GF-D8 (cell line): Measurements from ENCODE around the gene GRIN1.
A peak's percentile ranks its signal among the peaks of the same experiment; 100 is the strongest.

Experiments used
- DNase-seq: peaks from one replicate; lab custom pipeline; 2025; lab: John Stamatoyannopoulos, UW

Gene GRIN1

DNA sequence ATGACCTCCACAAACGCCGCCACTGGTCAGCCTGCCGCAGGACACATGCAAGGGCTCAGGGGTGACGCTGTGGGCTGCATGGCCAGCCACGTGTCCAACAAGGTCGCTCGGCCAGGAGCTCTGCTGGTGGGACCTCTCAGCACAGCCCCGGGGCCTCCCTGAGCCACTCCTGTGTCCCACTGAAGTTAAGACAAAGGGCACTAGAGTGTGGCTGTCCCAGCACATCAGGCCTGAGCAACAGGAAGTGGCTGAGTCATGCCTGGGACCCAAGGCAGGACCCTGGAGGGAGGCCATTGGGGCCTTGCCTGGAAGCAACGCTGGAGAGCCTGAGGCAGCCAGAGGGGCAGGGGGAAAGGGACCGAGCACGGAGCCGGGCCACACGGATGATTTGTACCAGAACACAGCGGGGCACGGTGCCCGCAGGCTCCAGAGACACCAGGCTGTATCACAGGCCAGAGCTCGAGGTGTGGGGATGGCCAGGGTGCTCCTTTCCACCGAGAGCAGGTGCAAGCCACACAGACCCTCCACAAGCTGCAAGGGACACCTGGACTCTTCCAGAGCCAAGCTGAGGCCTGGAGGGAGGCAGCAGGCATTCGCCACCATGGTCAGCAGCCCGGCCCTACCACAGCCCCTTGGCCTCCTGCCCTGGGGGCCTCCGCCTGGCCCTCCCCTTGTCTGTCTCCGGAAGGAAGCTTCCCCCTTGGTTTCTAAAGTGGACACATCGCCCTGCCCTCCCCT lies 39.4 kb downstream of the GRIN1 start:
- no peak for DNase-seq

DNA sequence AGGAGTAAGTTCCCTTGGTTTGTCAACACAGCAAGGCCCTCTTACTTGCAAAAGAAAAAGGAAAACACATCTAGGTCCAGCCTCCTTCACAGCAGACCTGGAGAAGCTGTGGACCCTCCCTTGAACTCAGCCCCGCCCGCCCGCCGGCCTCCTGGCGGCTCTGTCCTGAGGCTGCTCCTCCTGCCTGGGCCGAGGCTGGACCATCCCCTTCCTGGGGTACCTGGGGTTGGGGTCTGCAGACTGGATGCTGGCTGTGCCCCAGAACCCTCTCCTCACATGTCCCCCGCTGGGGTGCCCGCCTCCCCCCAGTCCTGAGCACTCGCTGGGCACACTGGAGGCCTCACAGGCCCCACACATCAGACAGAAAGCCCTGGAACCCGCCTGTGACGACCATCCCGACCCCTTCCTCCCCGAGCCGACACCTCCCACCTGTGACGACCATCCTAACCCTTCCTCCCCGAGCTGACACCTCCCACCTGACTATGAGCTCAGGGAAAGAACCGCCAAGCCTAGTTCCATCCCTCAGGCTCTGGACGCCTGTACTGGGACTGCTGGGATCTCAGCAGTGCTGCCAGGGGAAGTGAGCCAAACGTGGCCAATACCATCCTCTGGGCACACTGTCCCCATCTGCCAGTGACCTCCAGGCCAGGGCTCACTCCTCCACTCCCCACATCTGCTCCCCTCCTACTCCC lies 40.1 kb downstream of the GRIN1 start:
- DNase-seq = no peak

DNA sequence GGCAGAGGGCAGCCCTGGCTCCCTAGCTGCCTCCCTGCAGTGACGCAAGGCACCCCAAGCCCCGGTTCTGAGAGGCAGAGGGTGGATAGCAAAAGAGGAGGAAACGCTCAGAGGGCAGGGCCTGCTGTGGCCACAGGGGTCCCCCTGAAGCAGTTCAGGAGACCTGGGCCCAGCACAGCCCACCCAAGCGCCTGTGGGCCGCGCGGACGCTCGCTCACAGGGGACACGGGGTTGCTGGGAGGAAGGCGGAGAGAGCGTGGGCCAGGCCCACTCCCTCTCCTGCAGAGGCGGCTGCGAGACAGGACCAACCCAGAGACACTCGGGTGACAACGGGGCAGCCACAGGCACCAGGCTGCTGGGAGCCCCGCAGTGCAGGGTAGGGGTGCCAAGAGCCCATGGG lies 40.8 kb downstream of the GRIN1 start:
- DNase-seq = no peak

DNA sequence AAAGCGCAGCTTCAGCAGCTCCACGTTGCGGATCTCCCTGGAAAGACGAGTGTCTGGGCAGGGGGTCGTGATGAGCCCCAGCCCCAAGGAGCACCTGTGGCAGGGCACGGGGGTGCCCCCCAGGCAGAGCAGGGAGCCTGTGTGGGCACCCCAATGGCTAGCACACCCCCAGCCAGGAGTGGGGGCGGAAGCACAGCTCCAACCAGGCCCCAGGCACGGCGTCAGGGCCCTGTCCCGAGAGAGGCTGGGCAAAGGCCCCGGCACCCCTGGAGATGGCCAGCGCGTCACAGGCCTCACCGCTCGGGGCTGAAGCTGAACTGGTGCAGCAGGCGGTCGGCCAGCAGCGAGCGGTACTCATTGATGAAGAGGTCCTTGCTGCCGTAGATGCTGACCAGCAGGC lies 41.5 kb downstream of the GRIN1 start:
- no peak for DNase-seq

DNA sequence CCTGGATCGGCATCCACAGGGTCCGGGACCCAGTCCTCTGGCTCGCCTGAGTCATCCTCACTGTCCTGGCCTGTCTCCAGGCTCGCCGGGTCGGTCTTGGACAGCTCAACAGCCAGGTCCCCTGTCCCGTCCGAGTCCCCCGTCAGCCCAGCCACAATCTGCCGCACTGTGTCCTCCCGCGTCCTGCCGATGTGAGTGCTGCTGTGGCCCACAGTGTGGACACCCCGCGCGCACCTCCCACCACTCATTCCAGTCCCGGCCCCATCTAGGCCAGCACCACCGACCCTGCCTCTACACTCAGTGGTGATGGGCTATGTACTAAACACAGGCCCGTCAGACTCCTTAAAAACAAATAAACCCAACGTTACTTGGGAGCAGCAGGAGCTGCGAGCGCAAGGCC lies 42.7 kb downstream of the GRIN1 start:
- no peak for DNase-seq

DNA sequence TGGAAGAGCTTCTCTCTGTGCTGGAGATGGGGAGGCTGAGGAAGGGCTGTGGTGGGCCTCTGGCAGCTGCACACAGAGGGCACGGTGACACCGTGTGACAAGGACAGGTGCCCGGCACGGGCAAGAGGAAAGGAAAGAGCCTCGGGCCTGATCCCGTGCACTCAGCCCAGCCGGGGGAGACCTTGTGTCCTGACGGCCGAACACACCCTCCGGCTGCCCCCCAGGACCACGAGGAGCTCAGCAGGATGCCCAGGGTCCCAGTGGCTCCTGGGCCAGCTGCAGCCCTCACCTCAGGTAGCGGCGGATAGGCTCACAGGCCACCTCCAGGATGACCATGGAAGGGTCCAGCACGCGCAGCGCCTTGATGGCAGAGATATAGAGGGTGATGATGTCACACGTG lies 43.9 kb downstream of the GRIN1 start:
- DNase-seq = no peak

DNA sequence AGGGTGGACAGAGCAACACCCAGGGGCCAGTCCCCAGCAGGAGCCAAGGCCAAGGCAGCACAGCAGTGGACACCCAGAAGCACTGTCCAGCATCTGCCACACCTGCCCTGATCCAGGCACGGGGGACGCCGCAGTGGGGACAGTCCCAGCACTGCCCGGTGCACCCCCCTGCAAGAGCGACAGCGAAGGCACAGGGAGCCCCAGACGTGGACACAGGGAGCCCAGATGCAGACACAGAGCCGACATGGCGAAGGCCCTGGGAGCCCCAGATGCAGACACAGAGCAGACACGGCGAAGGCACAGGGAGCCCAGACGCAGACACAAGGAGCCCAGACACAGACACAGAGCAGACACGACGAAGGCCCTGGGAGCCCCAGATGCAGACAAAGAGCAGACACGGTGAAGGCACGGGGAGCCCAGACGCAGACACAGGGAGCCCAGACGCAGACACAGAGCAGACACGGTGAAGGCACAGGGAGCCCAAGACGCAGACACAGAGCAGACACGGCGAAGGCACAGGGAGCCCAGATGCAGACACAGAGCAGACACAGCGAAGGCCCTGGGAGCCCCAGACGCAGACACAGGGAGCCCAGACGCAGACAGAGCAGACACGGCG lies 45.1 kb downstream of the GRIN1 start:
- DNase-seq = no peak

DNA sequence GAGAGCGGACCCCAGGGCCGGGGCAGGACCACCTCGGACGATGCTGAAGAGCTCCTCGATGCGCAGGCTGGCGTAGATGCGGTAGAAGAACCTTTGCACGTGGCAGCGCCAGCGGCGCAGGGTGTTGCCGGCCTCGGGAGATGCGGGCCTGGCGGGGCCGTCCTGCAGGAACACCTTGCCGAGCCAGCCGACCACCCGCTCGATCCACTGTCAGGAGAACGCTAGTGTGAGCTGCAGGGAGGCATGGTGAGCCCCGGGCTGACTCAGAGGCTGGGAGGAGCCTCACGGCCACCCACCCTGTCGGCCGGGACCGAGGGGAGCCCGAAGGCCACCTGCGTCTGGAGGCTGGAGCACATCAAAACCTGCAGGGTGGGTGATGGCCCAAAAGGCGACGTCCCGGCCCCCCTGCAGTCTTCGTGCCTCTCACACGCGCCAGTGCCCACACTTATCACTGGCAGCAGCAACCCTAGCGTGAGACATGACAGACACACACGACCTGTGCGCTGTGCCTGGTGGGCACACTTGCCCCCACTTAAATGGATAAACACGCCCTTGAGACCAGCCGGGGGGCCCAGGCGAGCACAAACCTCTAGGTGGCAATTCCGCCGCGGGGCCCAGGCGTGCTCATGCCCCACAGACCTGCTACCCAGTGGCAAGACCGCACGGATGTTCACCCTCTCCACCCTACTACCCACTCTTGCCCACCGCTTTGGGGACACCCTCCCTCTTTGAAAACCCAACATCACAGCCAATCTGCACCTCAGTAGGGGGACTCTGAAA lies 46.1 kb downstream of the GRIN1 start:
- DNase-seq = no peak

DNA sequence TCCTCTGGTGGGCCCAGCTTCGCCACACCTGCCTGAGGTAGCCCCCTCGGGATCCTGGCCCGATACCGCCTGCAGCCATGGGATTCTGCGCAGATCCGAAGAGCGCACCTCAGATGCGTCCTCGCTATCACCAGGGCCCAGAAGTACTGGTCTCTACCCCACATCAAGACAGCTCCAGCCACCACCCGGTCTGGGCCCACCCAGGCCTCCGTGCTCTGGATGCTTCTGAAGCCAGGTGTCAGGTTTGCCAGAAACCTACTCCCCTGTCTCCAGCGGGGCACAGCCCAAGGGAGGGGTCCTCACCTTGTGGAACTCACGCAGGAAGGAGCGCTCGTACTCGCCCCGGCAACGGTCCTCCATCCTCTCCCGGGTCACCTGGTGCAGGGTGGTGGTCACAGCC lies 47.0 kb downstream of the GRIN1 start:
- DNase-seq = no peak

DNA sequence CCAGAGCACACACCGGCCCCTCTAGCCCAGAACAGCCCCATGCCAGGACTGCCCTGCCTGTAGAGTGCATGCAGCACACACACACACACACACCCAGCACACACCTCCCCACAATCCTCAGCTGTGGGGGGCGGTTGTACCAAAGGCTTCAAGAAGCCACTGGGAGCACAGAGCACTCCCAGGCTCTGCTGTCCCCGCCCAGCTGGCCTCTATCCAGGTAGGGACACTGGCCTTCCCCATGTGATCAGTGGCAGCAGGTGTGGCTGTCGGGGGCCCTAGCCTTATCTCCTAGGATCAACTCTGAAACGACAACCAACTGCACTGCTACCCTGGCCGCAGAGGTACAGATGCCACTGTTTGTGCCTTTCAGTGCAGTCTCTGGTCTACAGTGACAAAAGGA lies 47.4 kb downstream of the GRIN1 start:
- DNase-seq = no peak

DNA sequence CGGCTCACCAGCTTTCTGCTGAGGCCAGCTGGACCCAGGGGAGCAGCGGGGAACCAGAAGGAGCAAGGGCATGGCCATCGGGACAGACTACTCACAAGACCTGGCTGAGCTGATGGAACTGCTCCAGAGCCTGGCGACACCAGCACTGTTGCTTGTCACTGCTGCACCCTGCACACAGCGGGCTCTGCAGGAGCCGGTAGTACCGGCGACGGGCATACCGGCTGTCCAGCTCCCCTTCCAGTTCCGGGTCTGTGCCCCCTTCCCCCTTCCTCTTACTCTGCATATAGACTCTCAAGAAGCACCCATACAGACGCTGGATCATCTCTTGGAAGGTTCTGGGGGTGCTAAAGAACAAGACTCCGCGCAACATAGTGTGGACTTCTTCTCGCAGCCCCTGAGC lies 48.4 kb downstream of the GRIN1 start:
- no peak for DNase-seq

DNA sequence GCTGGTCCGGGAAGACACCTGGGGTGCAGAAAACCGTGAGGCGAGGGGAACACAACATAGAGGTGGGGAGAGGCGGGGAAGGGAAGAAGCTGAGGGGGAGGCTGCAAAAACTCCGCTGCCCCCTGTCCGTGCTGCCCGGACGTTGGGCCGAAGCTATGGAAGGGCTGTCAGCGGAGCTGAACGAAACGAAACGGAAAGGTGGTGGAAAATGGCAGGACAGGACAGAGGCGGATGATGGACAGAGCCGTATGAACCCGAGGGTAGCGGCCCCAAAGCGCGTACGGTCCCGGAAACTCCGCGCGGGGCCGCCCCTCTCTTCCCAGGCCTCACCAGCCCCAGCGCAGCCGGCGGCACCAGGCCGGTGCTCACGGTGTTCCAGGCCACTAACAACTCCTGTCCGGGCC lies 49.1 kb downstream of the GRIN1 start:
- DNase-seq = no peak

DNA sequence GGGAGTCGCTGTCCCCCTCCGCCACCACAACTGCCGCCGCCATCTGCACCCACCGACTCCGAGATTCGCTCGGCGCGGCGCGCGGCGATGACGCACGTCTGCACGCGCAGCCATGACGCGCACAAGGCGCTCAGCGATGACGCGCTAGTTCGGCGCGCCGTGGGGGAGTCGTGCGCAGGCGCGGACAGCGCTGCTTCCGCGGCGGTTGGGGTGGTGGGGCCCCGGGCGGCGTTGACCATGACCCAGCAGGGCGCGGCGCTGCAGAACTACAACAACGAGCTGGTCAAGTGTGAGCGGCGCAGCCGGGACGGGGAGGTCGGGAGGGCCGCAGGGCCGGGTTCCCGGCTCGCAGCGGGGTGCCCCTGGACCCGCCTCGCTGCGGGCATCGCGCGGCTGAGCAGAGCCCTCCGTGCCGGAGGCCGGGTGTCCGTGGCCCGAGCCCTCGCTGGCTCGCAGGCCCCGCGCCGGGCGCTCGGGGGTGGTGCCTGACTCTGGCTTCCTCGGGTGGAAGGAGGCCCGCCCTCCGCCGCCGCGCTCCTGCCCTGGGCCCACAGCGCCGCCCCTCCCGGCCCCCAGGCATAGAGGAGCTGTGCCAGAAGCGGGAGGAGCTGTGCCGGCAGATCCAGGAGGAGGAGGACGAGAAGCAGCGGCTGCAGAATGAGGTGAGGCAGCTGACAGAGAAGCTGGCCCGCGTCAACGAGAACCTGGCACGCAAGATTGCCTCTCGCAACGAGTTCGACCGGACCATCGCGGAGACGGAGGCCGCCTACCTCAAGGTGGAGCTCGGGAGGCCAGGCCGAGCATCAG lies 49.7 kb downstream of the GRIN1 start, which contains the start of the genes ANAPC2 and SSNA1:
TSS of gene ANAPC2 (minus strand) at position 71 of the 807 bp plus-strand sequence. CDS start at position 43, 28 bp downstream.
TSS of gene SSNA1 (plus strand) at position 187 of the 807 bp plus-strand sequence. CDS start at position 238, 51 bp downstream.
- peak; percentile 75 for DNase-seq

DNA sequence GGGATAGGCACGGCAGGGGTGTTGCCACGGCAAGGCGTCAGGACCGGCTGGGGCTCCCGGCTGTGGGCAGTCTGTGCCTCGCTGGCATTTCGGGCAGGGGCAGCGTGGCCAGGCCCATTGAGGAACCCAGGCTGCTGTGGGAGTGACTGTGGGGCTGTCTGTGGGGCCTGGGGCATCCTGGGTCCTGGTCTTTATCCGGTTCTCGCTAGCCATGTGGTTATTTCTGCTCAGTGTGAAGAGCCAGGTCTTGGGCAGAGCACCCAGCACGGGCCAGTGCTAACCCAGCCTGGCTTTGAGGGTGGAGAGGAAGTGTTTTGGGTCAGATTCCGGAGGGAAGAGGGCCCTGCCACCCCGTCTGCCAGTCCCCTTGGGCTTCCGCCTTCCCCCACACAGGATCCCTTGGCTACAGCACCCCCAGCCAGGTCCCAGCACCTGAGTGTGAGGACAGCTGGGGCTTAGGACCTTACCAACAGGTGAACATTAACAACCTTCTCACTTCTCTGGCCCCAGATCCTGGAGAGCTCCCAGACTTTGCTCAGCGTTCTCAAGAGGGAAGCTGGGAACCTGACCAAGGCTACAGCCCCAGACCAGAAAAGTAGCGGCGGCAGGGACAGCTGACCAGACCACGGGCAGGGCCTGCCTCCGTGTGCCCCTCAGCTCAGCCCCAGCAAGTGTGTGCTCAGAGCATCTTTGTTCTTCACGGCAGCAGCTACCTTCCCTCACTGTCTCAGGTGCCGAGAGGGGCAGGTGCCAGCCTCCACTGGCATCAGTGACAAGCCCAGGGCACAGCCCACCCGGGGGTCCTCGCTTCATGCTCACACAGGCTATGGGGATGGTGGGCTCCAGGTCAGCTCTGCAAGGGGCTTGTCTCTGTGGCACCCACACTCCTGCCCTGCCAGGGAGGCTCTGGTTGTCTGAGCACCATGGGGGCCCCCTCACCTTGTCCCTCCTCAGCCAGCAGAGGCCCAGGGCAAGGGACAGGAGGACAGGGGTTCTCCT lies 50.6 kb downstream of the GRIN1 start:
- no peak for DNase-seq

DNA sequence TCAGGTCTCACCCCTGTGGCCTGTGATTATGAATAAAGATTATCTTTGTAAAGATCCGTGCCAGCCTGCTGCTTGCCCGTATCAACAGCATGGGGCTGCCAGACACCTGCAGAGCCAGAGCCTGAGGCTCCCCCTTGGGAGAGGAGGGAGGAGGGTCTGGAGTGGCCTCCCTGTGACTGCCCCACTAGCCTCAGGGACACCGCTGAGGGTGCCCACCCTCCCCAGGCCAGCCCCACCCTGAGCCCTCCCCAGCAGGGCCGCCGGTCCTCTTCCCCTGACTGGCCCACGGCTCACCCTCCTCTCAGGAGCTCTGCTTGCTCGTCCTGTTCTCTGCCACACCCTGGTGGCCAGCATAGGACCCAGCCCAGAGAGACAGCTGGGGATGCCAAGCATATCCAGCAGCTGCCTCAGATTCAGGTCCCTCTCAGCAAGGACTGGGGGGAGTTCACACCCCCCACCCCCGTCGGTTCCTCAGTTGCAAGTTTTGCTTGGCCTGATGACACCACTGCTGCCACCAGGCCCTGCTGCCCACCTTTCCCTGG lies 51.4 kb downstream of the GRIN1 start:
- no peak for DNase-seq

DNA sequence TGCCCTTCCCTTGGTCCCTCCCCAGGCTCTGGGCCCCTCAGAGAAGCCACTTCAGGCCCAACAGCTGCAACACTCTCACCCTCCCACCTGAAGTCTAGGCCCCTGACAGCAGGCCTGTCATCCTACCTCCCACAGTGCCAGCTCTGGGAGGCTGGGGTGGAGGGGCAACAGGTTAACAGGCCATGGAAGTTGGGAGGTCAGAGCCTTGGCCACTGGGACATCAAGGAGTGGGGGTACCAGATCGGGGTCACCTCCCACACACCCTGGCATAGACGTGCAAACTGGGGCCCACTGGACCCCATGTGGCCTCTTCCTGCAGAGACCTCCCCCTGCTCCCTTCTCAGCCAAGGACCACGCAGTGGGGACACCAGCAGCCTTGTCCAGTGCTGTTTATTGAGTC lies 52.3 kb downstream of the GRIN1 start:
- DNase-seq = no peak

DNA sequence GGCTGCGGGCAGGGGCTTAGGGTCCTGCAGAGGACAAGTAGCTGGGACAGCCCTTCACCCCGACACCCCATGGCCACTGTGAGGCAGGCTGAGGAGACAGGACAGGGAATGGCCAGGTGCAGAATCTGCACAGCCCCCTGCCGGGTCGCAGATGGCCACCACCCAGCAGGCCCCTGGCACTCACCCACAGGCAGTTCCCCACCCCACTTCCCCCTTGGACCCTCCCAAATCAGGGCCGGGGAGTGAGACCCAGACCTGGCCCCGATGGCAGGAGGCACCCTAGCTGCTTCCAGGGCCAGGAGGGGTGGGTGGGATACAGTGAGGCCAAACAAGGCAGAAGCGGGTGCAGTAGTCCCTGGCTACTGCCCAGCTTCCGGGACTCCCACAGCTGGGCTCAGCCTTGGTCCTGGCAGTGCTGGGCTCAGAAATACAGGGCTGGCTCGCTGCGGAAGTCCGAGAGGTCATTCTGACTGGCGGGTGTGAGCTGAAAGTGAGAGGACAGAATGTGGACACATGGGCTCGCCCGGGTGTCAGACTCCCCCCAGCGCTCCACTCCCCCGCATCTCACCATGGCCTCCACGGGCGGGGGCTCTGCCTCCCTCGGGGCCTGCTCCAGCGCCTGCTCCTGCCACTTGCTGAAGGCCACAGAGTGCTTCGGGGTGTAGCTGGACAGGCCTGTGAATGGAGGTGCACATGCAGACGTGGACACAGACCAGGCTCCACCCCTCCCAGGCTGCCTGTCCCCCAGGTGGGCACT lies 52.9 kb downstream of the GRIN1 start:
- no peak for DNase-seq

DNA sequence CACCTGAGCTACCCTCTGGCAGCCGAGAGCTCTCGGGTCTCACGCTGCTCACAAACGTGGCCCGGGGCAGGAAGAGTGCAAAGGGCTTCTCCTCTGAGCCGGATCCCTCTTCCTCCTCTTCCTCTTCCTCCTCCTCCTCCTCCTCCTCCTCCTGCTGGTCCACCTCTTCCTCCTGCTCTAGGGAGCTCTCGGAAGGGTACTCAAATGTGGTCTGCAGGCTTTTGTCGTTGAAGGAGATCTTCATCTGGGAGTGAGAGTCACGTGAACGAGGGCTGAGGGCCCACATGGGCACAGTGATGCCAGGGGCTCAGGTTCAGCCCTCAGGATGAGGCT lies 53.5 kb downstream of the GRIN1 start:
- DNase-seq = no peak

DNA sequence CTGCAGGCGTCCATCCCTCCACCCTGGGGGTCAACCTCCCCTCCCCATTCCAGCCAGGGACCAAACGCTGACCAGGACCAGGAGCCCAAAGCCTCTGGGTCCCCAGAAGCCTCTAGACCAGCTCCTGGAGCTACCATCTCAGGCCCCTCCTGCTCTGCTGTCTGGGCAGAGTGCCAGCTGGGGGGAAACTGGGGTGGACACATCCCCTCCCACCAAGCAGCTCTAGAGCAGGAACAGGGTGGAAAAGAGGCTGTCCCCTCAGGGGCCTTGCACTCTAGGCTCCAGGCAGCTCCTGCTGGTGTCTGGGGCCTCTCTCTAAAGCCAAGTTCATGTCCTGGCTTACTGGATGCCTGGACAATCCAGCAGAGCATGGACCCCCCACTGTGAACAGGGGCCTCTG lies 53.9 kb downstream of the GRIN1 start:
- DNase-seq = no peak
